B cell (primary cell): ENCODE results near the gene LIN7A. TPM values are rescaled to one million over a fixed set of nuclear protein-coding genes. Genes with fewer than 3 reads are reported as not detected.

Experiments
- ATAC-seq: fragments of 200-7000 bp; cut with Tn5 transposase; one replicate; pipeline ENCODE4 v1.10.0; 2021; ENCODE audit warnings: low read depth, mild to moderate bottlenecking, moderate number of reproducible peaks, moderate library complexity
- CTCF ChIA-PET: fragments of 350-600 bp; sonication (Branson Sonifier 250); formaldehyde crosslinking; loops from one replicate; lab custom pipeline; 2021; ENCODE audit warnings: antibody characterized with exemption, inconsistent platforms; lab: Charles Lee
- POLR2A ChIA-PET: fragments of 350-600 bp; sonication (Branson Sonifier 250); formaldehyde crosslinking; loops from one replicate; lab custom pipeline; 2021; ENCODE audit warnings: antibody characterized with exemption; lab: Charles Lee
- DNase-seq: peaks from one replicate; pipeline ENCODE4 v3.0.0; 2013
- H2AFZ ChIP-seq: 2 replicates; pipeline ENCODE4 v1.6.1; 2012; ENCODE audit warnings: mild to moderate bottlenecking, low read depth, low read length; ENCODE audit not compliant: insufficient read depth, poor library complexity, severe bottlenecking
- H3K27ac ChIP-seq, 2 donors: 1 replicate in 1 of 2; 2 replicates in 1 of 2; pipeline ENCODE4 v1.5.1; 2012 to 2013; ENCODE audit warnings: low read length in 2 of 2, mild to moderate bottlenecking in 2 of 2, moderate library complexity in 1 of 2
- H3K27me3 ChIP-seq, 4 experiments: fragments of 200-600 bp in 1 of 4; sonication (generic) in 1 of 4; replicated peaks in 1 of 4; 1 replicate in 2 of 4; 2 replicates in 2 of 4; pipeline versions ENCODE4 v1.6.1 to v1.7.0; 2013 to 2016; ENCODE audit warnings: low read length in 3 of 4, mild to moderate bottlenecking in 2 of 4, mixed read lengths in 1 of 4, moderate library complexity in 1 of 4; ENCODE audit not compliant: insufficient read depth in 4 of 4, control insufficient read depth in 3 of 4; ENCODE audit errors: control extremely low read depth in 1 of 4
- H3K36me3 ChIP-seq, 2 experiments: replicated peaks in 1 of 2; 1 replicate in 1 of 2; 2 replicates in 1 of 2; pipeline versions ENCODE4 v1.6.1 to v1.7.1; 2013; ENCODE audit warnings: low read length in 1 of 2; ENCODE audit not compliant: insufficient read depth in 2 of 2, control insufficient read depth in 1 of 2; ENCODE audit errors: control extremely low read depth in 1 of 2, extremely low read depth in 1 of 2
- H3K4me1 ChIP-seq, 2 donors: fragments of 200-600 bp in 1 of 2; sonication (generic) in 1 of 2; 1 replicate in 1 of 2; 2 replicates in 1 of 2; pipeline versions ENCODE4 v1.5.1 to v1.6.1; 2013 to 2017; ENCODE audit warnings: low read length in 2 of 2; ENCODE audit not compliant: control insufficient read depth in 2 of 2, insufficient read depth in 2 of 2
- H3K4me2 ChIP-seq: replicated peaks from 2 replicates; pipeline ENCODE3; 2012; ENCODE audit warnings: mild to moderate bottlenecking, low read depth, low read length; ENCODE audit not compliant: poor library complexity, severe bottlenecking
- H3K4me3 ChIP-seq, 5 experiments: fragments of 200-600 bp in 1 of 5; sonication (generic) in 1 of 5; 1 replicate in 3 of 5; 2 replicates in 2 of 5; pipeline versions ENCODE4 v1.5.1 to v1.7.0; 2011 to 2016; ENCODE audit warnings: low read length in 4 of 5, mild to moderate bottlenecking in 4 of 5, low read depth in 2 of 5, control low read depth in 1 of 5, moderate library complexity in 1 of 5; ENCODE audit not compliant: insufficient read depth in 1 of 5; ENCODE audit errors: control extremely low read depth in 1 of 5, extremely low read depth in 1 of 5
- H3K79me2 ChIP-seq: fragments of 200-600 bp; sonication (generic); one replicate; pipeline ENCODE4 v1.6.0; 2016; ENCODE audit warnings: low read length; ENCODE audit not compliant: control insufficient read depth, insufficient read depth
- H3K9ac ChIP-seq: fragments of 200-600 bp; sonication (generic); 2 replicates; pipeline ENCODE4 v1.6.1; 2017; ENCODE audit warnings: mild to moderate bottlenecking, low read length, moderate library complexity
- H3K9me3 ChIP-seq, 3 donors: one replicate each; pipeline versions ENCODE4 v1.6.1 to v1.7.1; 2013; ENCODE audit warnings: low read length in 2 of 3; ENCODE audit not compliant: control insufficient read depth in 2 of 3, insufficient read depth in 1 of 3; ENCODE audit errors: control extremely low read depth in 1 of 3
- H4K20me1 ChIP-seq: 2 replicates; pipeline ENCODE4 v1.6.0; 2012; ENCODE audit warnings: mild to moderate bottlenecking, low read length; ENCODE audit not compliant: insufficient read depth, control insufficient read depth, poor library complexity, severe bottlenecking
- H3K27ac Mint-ChIP-seq: one replicate; pipeline ENCODE4 v1.8.0; 2021; ENCODE audit warnings: mixed read lengths
- H3K27me3 Mint-ChIP-seq: one replicate; pipeline ENCODE4 v1.8.0; 2021; ENCODE audit warnings: mixed read lengths
- H3K4me1 Mint-ChIP-seq: one replicate; pipeline ENCODE4 v1.8.0; 2021; ENCODE audit warnings: mixed read lengths
- H3K4me3 Mint-ChIP-seq: one replicate; pipeline ENCODE4 v1.8.0; 2021; ENCODE audit warnings: mixed read lengths
- H3K9me3 Mint-ChIP-seq: one replicate; pipeline ENCODE4 v1.8.0; 2022; ENCODE audit warnings: mixed read lengths; ENCODE audit not compliant: insufficient read depth
- CTCF ChIP-seq: fragments of 200-600 bp; IDR thresholded peaks from one replicate; pipeline ENCODE4 v1.8.0; 2022; ENCODE audit warnings: antibody characterized with exemption, mild to moderate bottlenecking
- EZH2 ChIP-seq: IDR thresholded peaks from 2 replicates; pipeline ENCODE4 v1.6.1; 2012; ENCODE audit warnings: borderline replicate concordance, low read depth, mild to moderate bottlenecking, moderate library complexity, low read length; ENCODE audit not compliant: insufficient read depth, poor library complexity, severe bottlenecking
- WGBS: methylation state at CpG from one replicate; pipeline ENCODE4 v1.1.5; 2013; ENCODE audit warnings: missing lambda C conversion rate; ENCODE audit not compliant: insufficient coverage; 5-methylcytosine and 5-hydroxymethylcytosine counted together
- intact Hi-C: fragments of 100-400 bp; cut with micrococcal nuclease; formaldehyde crosslinking; loops from one replicate; pipeline ENCODE4 v1.10.0; 2022
- polyA plus RNA-seq: library from polyadenylated mRNA; depleted of rRNA; stranded (reverse); fragments of >200 nt; gene quantifications from 2 replicates; pipeline ENCODE4 v1.2.3, GENCODE V29; 2012
- total RNA-seq, 2 donors: library from RNA; stranded (reverse); fragments of 120-200 nt in 1 of 2; gene quantifications; 1 replicate in 1 of 2; 2 replicates in 1 of 2; pipeline versions ENCODE4 v1.2.3 to v1.2.4, GENCODE V29; 2013 to 2022

LIN7A gene
- total and polyA plus RNA-seq, 2 donors (not counting 1 experiment from before 2014, with no cell fraction given): 0.10 TPM; not detected in 1

- no peaks in the 10 kb centered on the region for H3K4me1 Mint-ChIP-seq
- H3K9me3 ChIP-seq: no peaks in the 10 kb centered on the region
- no peak overlapping the region for H3K27ac ChIP-seq
- WGBS: no CpG with 5 or more reads among the region's 1 CpG
- H3K9me3 Mint-ChIP-seq: no peaks in the 10 kb centered on the region
- no peak overlapping the region for H3K27ac Mint-ChIP-seq
- DNase-seq (no peak), ATAC-seq (no peak)
- POLR2A ChIA-PET: no interaction called here
- H3K27me3 ChIP-seq: no peaks in the 10 kb centered on the region
- CTCF ChIA-PET: no interaction called here
- H3K4me3 ChIP-seq: no peak overlapping the region
- no peak overlapping the region for H3K4me2 ChIP-seq
- no peaks in the 10 kb centered on the region for H3K36me3 ChIP-seq
- no peaks in the 10 kb centered on the region for H3K27me3 Mint-ChIP-seq
- TF ChIP-seq EZH2 (no peak), CTCF (no peak)
- no peak overlapping the region for H2AFZ ChIP-seq
- H3K79me2 ChIP-seq: no peaks in the 10 kb centered on the region
- H3K4me1 ChIP-seq: no peaks in the 10 kb centered on the region
- intact Hi-C loops: no loop called here
- H4K20me1 ChIP-seq: no peaks in the 10 kb centered on the region
- H3K4me3 Mint-ChIP-seq: no peak overlapping the region
- H3K9ac ChIP-seq: no peak overlapping the region
Measured at GRCh38 chr12:80838708-80839107, 99.0 kb downstream of the LIN7A start.

- WGBS: no CpG with 5 or more reads among the region's 4 CpGs
- Histone ChIP-seq H3K27me3 (no peaks in the 10 kb centered on the region), H3K27ac (no peak overlapping the region), H3K9me3 (no peaks in the 10 kb centered on the region), H3K4me3 (no peak overlapping the region), H3K4me2 (no peak overlapping the region), H3K36me3 (no peaks in the 10 kb centered on the region), H4K20me1 (no peaks in the 10 kb centered on the region), H3K79me2 (no peaks in the 10 kb centered on the region), H2AFZ (no peak overlapping the region), H3K9ac (no peak overlapping the region), H3K4me1 (no peaks in the 10 kb centered on the region)
- no peak for TF ChIP-seq EZH2
- no peak for TF ChIP-seq CTCF
- H3K9me3 Mint-ChIP-seq: no peaks in the 10 kb centered on the region
- ATAC-seq (no peak), DNase-seq (no peak)
- no peak overlapping the region for H3K4me3 Mint-ChIP-seq
- H3K27ac Mint-ChIP-seq: no peak overlapping the region
- POLR2A ChIA-PET: no interaction called here
- intact Hi-C loops: no loop called here
- no peaks in the 10 kb centered on the region for H3K4me1 Mint-ChIP-seq
- CTCF ChIA-PET: no interaction called here
- H3K27me3 Mint-ChIP-seq: no peaks in the 10 kb centered on the region
Measured at GRCh38 chr12:80838024-80838658, 99.6 kb downstream of the LIN7A start.
